H1 (cell line): Measurements from ENCODE around the gene CUBN.

ENCODE experiments used
- BCL11A ChIP-seq, 2 experiments: IDR thresholded peaks; one replicate each; pipeline ENCODE4 v1.6.1; 2011; ENCODE audit warnings: low read depth in 2 of 2, low read length in 2 of 2, mild to moderate bottlenecking in 2 of 2
- CBX5 ChIP-seq: fragments of 300-800, 300-1000 bp; sonication (generic); IDR thresholded peaks from 2 replicates; pipeline ENCODE4 v1.7.1; 2016; ENCODE audit warnings: antibody characterized with exemption, low read length, low read depth
- CEBPB ChIP-seq: IDR thresholded peaks from 2 replicates; pipeline ENCODE4 v1.6.1; 2012; ENCODE audit warnings: low read depth, low read length
- CTCF ChIP-seq, 3 experiments: IDR thresholded peaks; 1 replicate in 2 of 3; 2 replicates in 1 of 3; pipeline versions ENCODE4 v1.5.1 to v1.6.1; 2011; ENCODE audit warnings: low read length in 3 of 3, mild to moderate bottlenecking in 3 of 3, inconsistent platforms in 2 of 3, low read depth in 1 of 3, moderate library complexity in 1 of 3; ENCODE audit not compliant: insufficient read depth in 1 of 3; ENCODE audit errors: control extremely low read depth in 1 of 3
- EP300 ChIP-seq, 2 experiments: IDR thresholded peaks; 1 replicate in 1 of 2; 2 replicates in 1 of 2; pipeline ENCODE4 v1.6.1; 2011 to 2012; ENCODE audit warnings: low read depth in 2 of 2, low read length in 2 of 2, mild to moderate bottlenecking in 2 of 2, borderline replicate concordance in 1 of 2, inconsistent platforms in 1 of 2, moderate library complexity in 1 of 2
- EZH2 ChIP-seq: fragments of 200-600 bp; sonication (generic); IDR thresholded peaks from 2 replicates; pipeline ENCODE4 v1.7.1; 2012; ENCODE audit warnings: low read depth, mild to moderate bottlenecking, moderate library complexity, low read length, inconsistent platforms; ENCODE audit not compliant: severe bottlenecking
- NRF1 ChIP-seq: IDR thresholded peaks from 2 replicates; pipeline ENCODE4 v1.6.1; 2011; ENCODE audit warnings: mild to moderate bottlenecking, low read depth, low read length, improper control_type of control experiment
- POLR2A ChIP-seq, 2 experiments: IDR thresholded peaks; 1 replicate in 1 of 2; 2 replicates in 1 of 2; pipeline ENCODE4 v1.6.1; 2011; ENCODE audit warnings: low read depth in 2 of 2, low read length in 2 of 2, mild to moderate bottlenecking in 2 of 2; ENCODE audit errors: control extremely low read depth in 1 of 2
- POLR2AphosphoS5 ChIP-seq: IDR thresholded peaks from 2 replicates; pipeline ENCODE4 v1.6.1; 2011; ENCODE audit warnings: low read depth, low read length
- RFX5 ChIP-seq: IDR thresholded peaks from 2 replicates; pipeline ENCODE4 v1.6.1; 2011; ENCODE audit warnings: low read depth, low read length, improper control_type of control experiment, borderline replicate concordance
- SUZ12 ChIP-seq: fragments of 200-600 bp; sonication (generic); IDR thresholded peaks from 2 replicates; pipeline ENCODE4 v1.6.1; 2012; ENCODE audit warnings: mild to moderate bottlenecking, inconsistent platforms, low read length, moderate library complexity, mixed read lengths
- TF ChIP-seq, protein P1 (sequence below): IDR thresholded peaks from 2 replicates; pipeline ENCODE4 v1.6.1; 2012; ENCODE audit warnings: inconsistent platforms
- TF ChIP-seq, protein P2 (sequence below): IDR thresholded peaks from 2 replicates; pipeline ENCODE4 v1.6.1; 2011; ENCODE audit warnings: low read length, improper control_type of control experiment

DNA sequence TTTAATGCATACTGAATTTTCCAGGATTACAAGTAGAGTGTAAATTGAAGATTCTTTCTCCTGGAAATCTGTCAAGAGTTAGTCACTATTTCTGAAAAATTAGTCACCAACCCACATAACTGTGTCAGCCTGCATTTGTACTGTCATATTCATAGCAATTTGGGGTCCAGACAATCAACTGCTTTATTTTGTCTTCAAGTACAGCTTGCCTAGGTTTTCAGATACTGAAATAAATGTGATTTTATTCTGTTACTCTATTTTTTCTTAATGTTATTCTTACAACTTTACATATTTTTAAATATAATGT lies 55.1 kb downstream of the CUBN start:
- no peak for TF ChIP-seq CTCF (IDR thresholded peaks at IDR 0.05; ENCODE audit: control extremely low read depth in 1 of 3, insufficient read depth in 1 of 3, low read depth in 1 of 3, low read length in 3 of 3)
- no peak for TF ChIP-seq CEBPB
- TF ChIP-seq CBX5: no peak
- no peak for TF ChIP-seq NRF1
- TF ChIP-seq SUZ12: no peak
- no peak for TF ChIP-seq POLR2A (IDR thresholded peaks at IDR 0.05; ENCODE audit: control extremely low read depth in 1 of 2, low read depth in 2 of 2, low read length in 2 of 2)
- TF ChIP-seq RFX5: no peak
- TF ChIP-seq, protein P1, sequence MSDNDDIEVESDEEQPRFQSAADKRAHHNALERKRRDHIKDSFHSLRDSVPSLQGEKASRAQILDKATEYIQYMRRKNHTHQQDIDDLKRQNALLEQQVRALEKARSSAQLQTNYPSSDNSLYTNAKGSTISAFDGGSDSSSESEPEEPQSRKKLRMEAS: no peak
- TF ChIP-seq, protein P2, sequence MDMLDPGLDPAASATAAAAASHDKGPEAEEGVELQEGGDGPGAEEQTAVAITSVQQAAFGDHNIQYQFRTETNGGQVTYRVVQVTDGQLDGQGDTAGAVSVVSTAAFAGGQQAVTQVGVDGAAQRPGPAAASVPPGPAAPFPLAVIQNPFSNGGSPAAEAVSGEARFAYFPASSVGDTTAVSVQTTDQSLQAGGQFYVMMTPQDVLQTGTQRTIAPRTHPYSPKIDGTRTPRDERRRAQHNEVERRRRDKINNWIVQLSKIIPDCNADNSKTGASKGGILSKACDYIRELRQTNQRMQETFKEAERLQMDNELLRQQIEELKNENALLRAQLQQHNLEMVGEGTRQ: no peak
- TF ChIP-seq POLR2AphosphoS5: no peak
- TF ChIP-seq EZH2: no peak
- TF ChIP-seq BCL11A (IDR thresholded peaks at IDR 0.05; ENCODE audit: low read depth in 2 of 2, low read length in 2 of 2): no peak
- no peak for TF ChIP-seq EP300 (IDR thresholded peaks at IDR 0.05; ENCODE audit: borderline replicate concordance in 1 of 2, low read depth in 2 of 2, low read length in 2 of 2)
